Measurements from ENCODE around the gene FAM3A.

FAM3A gene

GRCh38 chrX:154478728-154479622 is 37.1 kb downstream of the FAM3A start, which contains the start of gene LAGE3:
Gene LAGE3, minus strand, starts transcription at chrX:154479281. Its CDS starts 366 bp downstream, at chrX:154478915.
- DNase-seq (ENCODE audit: low read depth), result peak; percentile 89

- DNase-seq (ENCODE audit: low read depth), result no peak
Observed at GRCh38 chrX:154477891-154478477, 38.0 kb downstream of the FAM3A start.

- DNase-seq (ENCODE audit: low read depth), result no peak
Observed at GRCh38 chrX:154476821-154477220, 39.2 kb downstream of the FAM3A start.

- DNase-seq (ENCODE audit: low read depth), result no peak
Observed at GRCh38 chrX:154473683-154474082, 42.3 kb downstream of the FAM3A start.

GRCh38 chrX:154472685-154473632 is 43.1 kb downstream of the FAM3A start:
- no peak for DNase-seq (ENCODE audit: low read depth)

- DNase-seq (ENCODE audit: low read depth), result no peak
Observed at GRCh38 chrX:154471839-154472684, 44.0 kb downstream of the FAM3A start.

GRCh38 chrX:154470914-154471568 is 45.0 kb downstream of the FAM3A start:
- DNase-seq (ENCODE audit: low read depth), result no peak

GRCh38 chrX:154470434-154470833 is 45.6 kb downstream of the FAM3A start:
- DNase-seq (ENCODE audit: low read depth), result no peak

GRCh38 chrX:154469880-154470279 is 46.2 kb downstream of the FAM3A start:
- DNase-seq (ENCODE audit: low read depth), result no peak

- no peak for DNase-seq (ENCODE audit: low read depth)
Observed at GRCh38 chrX:154469114-154469513, 46.9 kb downstream of the FAM3A start.

- no peak for DNase-seq (ENCODE audit: low read depth)
Observed at GRCh38 chrX:154468217-154468616, 47.8 kb downstream of the FAM3A start.

- DNase-seq (ENCODE audit: low read depth), result no peak
Observed at GRCh38 chrX:154467556-154467955, 48.5 kb downstream of the FAM3A start.

- DNase-seq (ENCODE audit: low read depth), result no peak
Observed at GRCh38 chrX:154466907-154467306, 49.1 kb downstream of the FAM3A start.

- no peak for DNase-seq (ENCODE audit: low read depth)
Observed at GRCh38 chrX:154466036-154466435, 50.0 kb downstream of the FAM3A start.

GRCh38 chrX:154465601-154466000 is 50.4 kb downstream of the FAM3A start:
- DNase-seq (ENCODE audit: low read depth), result no peak

GRCh38 chrX:154464806-154465365 is 51.1 kb downstream of the FAM3A start:
- DNase-seq (ENCODE audit: low read depth), result no peak

GRCh38 chrX:154463611-154464220 is 52.3 kb downstream of the FAM3A start:
- DNase-seq (ENCODE audit: low read depth), result no peak

- no peak for DNase-seq (ENCODE audit: low read depth)
Observed at GRCh38 chrX:154462396-154462795, 53.6 kb downstream of the FAM3A start.

- no peak for DNase-seq (ENCODE audit: low read depth)
Observed at GRCh38 chrX:154460326-154460725, 55.7 kb downstream of the FAM3A start.

- no peak for DNase-seq (ENCODE audit: low read depth)
Observed at GRCh38 chrX:154459832-154460231, 56.2 kb downstream of the FAM3A start.
